ENCODE measurements around the gene KCNA3.

KCNA3 gene

DNA sequence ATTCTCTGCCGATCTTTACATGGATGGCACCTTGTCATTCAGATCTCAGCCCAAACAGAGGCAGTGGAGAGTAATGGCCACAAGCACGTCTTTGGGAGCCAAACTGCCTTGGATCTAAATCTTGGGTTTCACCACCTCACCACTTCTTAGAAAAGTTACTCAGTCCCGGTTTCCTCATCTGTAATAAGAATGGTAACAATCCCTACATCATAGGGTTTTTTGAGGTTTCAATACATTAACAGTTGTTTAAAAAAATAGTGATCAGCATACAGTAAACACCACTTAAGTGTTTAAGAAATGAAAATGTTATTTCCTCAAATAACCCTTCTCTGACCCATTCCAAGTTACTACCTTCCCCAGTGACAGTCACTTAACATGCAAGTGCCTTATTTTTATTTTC is 38.5 kb upstream of the KCNA3 start:
- DNase-seq (ENCODE audit: low spot score): no peak
- TF ChIP-seq, protein P1, sequence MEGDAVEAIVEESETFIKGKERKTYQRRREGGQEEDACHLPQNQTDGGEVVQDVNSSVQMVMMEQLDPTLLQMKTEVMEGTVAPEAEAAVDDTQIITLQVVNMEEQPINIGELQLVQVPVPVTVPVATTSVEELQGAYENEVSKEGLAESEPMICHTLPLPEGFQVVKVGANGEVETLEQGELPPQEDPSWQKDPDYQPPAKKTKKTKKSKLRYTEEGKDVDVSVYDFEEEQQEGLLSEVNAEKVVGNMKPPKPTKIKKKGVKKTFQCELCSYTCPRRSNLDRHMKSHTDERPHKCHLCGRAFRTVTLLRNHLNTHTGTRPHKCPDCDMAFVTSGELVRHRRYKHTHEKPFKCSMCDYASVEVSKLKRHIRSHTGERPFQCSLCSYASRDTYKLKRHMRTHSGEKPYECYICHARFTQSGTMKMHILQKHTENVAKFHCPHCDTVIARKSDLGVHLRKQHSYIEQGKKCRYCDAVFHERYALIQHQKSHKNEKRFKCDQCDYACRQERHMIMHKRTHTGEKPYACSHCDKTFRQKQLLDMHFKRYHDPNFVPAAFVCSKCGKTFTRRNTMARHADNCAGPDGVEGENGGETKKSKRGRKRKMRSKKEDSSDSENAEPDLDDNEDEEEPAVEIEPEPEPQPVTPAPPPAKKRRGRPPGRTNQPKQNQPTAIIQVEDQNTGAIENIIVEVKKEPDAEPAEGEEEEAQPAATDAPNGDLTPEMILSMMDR (IDR thresholded peaks at IDR 0.05; ENCODE audit: borderline replicate concordance, control extremely low read depth, extremely low read depth, insufficient read depth, missing control alignments): no peak
- in situ Hi-C loops (cut with MboI; ENCODE audit: low sequenced_read_pairs, unreplicated experiment): no loop called here

DNA sequence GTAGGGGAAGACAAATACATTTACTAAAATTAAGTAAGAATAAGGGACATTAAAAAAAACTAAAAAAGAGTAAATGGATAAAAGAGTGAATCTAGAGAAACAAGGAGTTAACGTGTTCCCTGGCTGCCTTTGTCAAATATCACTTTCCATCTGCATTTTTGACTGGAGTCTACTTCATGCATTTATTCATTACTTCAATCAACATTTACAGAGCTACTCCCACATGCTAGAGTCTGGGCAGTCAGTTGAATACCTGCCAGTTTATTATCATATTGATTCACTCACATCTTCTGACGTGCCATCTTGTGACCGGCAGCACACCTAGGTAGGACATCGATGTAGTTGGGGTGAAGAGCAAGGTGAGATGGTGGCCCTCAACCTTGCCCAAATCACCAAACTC is 35.6 kb upstream of the KCNA3 start:
- in situ Hi-C loops (cut with MboI; ENCODE audit: low sequenced_read_pairs, unreplicated experiment): no loop called here
- TF ChIP-seq, protein P1 (IDR thresholded peaks at IDR 0.05; ENCODE audit: borderline replicate concordance, control extremely low read depth, extremely low read depth, insufficient read depth, missing control alignments): no peak

DNA sequence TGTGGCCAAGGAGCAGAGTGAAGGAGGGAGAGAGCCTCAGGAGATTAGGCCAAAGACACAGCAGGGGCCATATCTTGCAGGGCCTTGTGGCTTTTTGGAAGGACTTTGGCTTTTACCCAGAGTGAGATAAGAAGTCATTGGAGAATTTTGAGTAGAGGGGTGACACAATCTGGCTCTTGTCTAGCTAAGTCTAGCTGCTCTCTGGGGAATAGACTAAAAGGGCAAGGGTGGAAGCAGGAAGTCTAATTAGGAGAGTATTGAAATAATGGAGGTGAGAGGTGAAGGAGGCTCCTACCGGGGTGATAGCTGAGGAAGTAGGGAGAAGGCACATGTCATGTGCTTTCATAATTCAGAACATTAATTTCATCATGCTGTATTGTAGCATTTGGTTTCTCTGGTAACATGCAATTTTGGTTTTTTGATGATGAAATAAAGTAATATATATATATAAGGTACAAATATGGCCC is 34.3 kb upstream of the KCNA3 start:
- TF ChIP-seq, protein P1 (IDR thresholded peaks at IDR 0.05; ENCODE audit: borderline replicate concordance, control extremely low read depth, extremely low read depth, insufficient read depth, missing control alignments): no peak
- no peak for DNase-seq (ENCODE audit: low spot score)
- in situ Hi-C loops (cut with MboI; ENCODE audit: low sequenced_read_pairs, unreplicated experiment): no loop called here

More for the DNA sequence above, 35.6 kb upstream of the KCNA3 start:
- DNase-seq (ENCODE audit: low spot score): no peak

DNA sequence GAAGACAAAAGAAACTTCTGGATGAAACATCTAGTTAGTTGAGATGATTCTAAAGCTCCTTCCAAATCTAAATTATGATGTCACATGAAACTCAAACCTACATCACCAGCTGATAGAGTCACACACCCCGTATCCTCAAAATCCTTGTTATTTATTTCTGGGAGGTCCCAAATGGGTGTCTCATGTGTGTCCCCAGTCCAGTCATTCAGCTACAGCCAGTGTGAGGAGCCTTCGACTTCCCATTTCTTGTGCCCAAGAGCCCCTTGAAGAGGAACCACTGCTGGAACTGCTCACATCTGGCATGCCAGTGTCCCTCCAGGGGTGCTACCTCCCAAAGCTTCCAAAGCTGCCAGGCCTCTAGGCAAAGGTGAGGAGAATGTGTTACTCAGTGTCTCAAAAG is 32.5 kb upstream of the KCNA3 start:
- in situ Hi-C loops (cut with MboI; ENCODE audit: low sequenced_read_pairs, unreplicated experiment): no loop called here
- DNase-seq (ENCODE audit: low spot score): no peak
- TF ChIP-seq, protein P1 (IDR thresholded peaks at IDR 0.05; ENCODE audit: borderline replicate concordance, control extremely low read depth, extremely low read depth, insufficient read depth, missing control alignments): no peak

DNA sequence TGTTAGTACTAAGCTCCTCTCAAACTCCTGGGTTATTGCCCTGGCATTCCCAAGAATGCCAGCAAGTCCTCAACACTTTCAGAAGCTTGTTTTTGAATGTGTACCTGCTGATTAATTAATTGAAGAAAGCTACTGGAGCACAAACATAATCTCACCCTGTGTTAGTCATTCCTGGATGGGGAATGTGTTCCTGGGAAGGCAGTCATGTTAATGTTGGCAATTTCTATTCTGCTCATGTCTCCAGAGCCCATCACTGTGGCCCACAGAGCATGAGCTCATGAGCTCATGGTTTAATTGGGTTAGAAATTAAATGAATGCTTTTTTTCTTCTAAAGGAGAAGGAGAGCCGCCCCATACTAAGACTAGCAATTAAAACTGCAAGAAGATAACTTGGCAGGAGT is 31.9 kb upstream of the KCNA3 start:
- in situ Hi-C loops (cut with MboI; ENCODE audit: low sequenced_read_pairs, unreplicated experiment): no loop called here
- DNase-seq (ENCODE audit: low spot score): no peak
- TF ChIP-seq, protein P1 (IDR thresholded peaks at IDR 0.05; ENCODE audit: borderline replicate concordance, control extremely low read depth, extremely low read depth, insufficient read depth, missing control alignments): no peak

DNA sequence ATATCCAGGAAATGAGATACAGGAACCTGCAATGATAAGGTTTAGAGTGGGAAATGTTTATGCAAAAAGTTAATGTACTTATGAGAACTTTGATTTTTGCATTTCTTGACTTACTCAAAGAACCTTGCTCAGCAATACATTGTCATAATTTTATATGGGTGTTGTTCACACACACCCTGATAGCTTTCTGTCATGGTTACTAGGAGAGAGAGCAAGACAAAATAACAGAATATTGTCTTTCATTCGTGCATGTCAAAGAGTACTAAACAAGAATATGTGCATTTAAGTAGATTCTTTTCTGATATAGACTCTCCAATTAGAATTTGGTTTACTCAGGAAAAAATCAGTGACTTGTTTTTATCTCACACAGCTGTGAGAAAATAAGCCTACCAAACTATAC is 27.5 kb upstream of the KCNA3 start:
- in situ Hi-C loops (cut with MboI; ENCODE audit: low sequenced_read_pairs, unreplicated experiment): no loop called here
- DNase-seq (ENCODE audit: low spot score): no peak
- TF ChIP-seq, protein P1 (IDR thresholded peaks at IDR 0.05; ENCODE audit: borderline replicate concordance, control extremely low read depth, extremely low read depth, insufficient read depth, missing control alignments): no peak

DNA sequence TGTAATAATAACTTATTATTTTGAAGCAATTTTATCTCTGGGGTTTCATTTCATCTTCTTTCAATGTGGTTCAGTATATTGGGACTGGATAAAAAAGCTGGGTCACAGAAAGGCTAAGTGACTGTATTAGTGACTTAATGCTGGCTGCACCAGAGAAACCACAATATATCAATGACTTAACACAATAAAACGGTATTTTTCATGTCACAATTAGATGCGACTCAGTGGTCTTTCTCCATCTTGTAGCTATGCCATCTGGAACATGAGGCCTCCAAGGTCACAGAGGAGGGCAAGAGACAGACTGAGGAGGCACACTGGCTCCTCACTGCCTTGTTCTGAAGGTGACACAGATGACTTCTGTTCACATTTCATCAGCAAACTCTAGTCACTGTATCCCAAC is 26.0 kb upstream of the KCNA3 start:
- no peak for DNase-seq (ENCODE audit: low spot score)
- TF ChIP-seq, protein P1 (IDR thresholded peaks at IDR 0.05; ENCODE audit: borderline replicate concordance, control extremely low read depth, extremely low read depth, insufficient read depth, missing control alignments): no peak
- in situ Hi-C loops (cut with MboI; ENCODE audit: low sequenced_read_pairs, unreplicated experiment): no loop called here

Data from GM13976 (cell line).